Neural progenitor cell (in vitro differentiated cells): Measurements from ENCODE around the gene SLC19A1. TPM values are rescaled to one million over a fixed set of nuclear protein-coding genes. Genes with fewer than 3 reads are reported as not detected.

Experiments
- DNase-seq: peaks from one replicate; pipeline ENCODE4 v3.0.0-alpha.2; 2016; ENCODE audit warnings: low spot score
- H2AFZ ChIP-seq: fragments of 200-600 bp; sonication (generic); replicated peaks from 2 replicates; pipeline ENCODE4 v1.6.1; 2016; ENCODE audit warnings: antibody characterized with exemption
- H3F3A ChIP-seq: fragments of 200-600 bp; sonication (generic); 2 replicates; pipeline ENCODE4 v1.6.1; 2016; ENCODE audit warnings: antibody characterized with exemption, low read depth
- H3K27ac ChIP-seq: fragments of 200-600 bp; sonication (generic); 2 replicates; pipeline ENCODE4 v1.5.1; 2016; ENCODE audit warnings: mild to moderate bottlenecking
- H3K27me3 ChIP-seq: fragments of 200-600 bp; sonication (generic); 2 replicates; pipeline ENCODE4 v1.6.1; 2016; ENCODE audit warnings: mild to moderate bottlenecking, moderate library complexity
- H3K36me3 ChIP-seq: fragments of 200-600 bp; sonication (generic); 2 replicates; pipeline ENCODE4 v1.5.1; 2016
- H3K4me1 ChIP-seq: fragments of 200-600 bp; sonication (generic); 2 replicates; pipeline ENCODE4 v1.6.1; 2016; ENCODE audit warnings: mixed run types
- H3K4me2 ChIP-seq: fragments of 200-600 bp; sonication (generic); 2 replicates; pipeline ENCODE4 v1.6.1; 2016
- H3K4me3 ChIP-seq: fragments of 200-600 bp; sonication (generic); 2 replicates; pipeline ENCODE4 v1.5.1; 2016
- H3K79me2 ChIP-seq: fragments of 200-600 bp; sonication (generic); 2 replicates; pipeline ENCODE4 v1.6.1; 2016; ENCODE audit warnings: low read depth
- H3K9ac ChIP-seq: fragments of 200-600 bp; sonication (generic); 2 replicates; pipeline ENCODE4 v1.6.1; 2016
- H3K9me3 ChIP-seq: fragments of 200-600 bp; sonication (generic); 2 replicates; pipeline ENCODE4 v1.5.1; 2016; ENCODE audit warnings: low read depth
- H4K20me1 ChIP-seq: fragments of 200-600 bp; sonication (generic); 2 replicates; pipeline ENCODE4 v1.6.1; 2016; ENCODE audit warnings: low read depth
- H3K27ac Mint-ChIP-seq: 3 replicates; pipeline ENCODE4 v1.8.0; 2021; ENCODE audit warnings: mixed read lengths
- H3K27me3 Mint-ChIP-seq: 2 replicates; pipeline ENCODE4 v1.8.0; 2022; ENCODE audit warnings: low read depth, mild to moderate bottlenecking, inconsistent platforms, moderate library complexity, mixed read lengths; ENCODE audit not compliant: insufficient read depth
- H3K36me3 Mint-ChIP-seq: 3 replicates; pipeline ENCODE4 v1.8.0; 2021; ENCODE audit warnings: mixed read lengths
- H3K4me1 Mint-ChIP-seq: 3 replicates; pipeline ENCODE4 v1.8.0; 2021; ENCODE audit warnings: mixed read lengths
- H3K4me3 Mint-ChIP-seq: 3 replicates; pipeline ENCODE4 v1.8.0; 2021; ENCODE audit warnings: mild to moderate bottlenecking, moderate library complexity, mixed read lengths
- H3K9me3 Mint-ChIP-seq: 3 replicates; pipeline ENCODE4 v1.8.0; 2020; ENCODE audit warnings: mixed read lengths
- EZH2 ChIP-seq: fragments of 200-600 bp; sonication (generic); IDR thresholded peaks from 2 replicates; pipeline ENCODE4 v1.6.1; 2017; ENCODE audit warnings: antibody characterized with exemption, mild to moderate bottlenecking, moderate library complexity
- EZH2phosphoT487 ChIP-seq: fragments of 200-600 bp; sonication (generic); IDR thresholded peaks from 2 replicates; pipeline ENCODE4 v1.6.1; 2017; ENCODE audit warnings: antibody characterized with exemption
- total RNA-seq: library from RNA; depleted of rRNA; stranded (reverse); fragments of >200 nt; gene quantifications from 2 replicates; pipeline ENCODE4 v1.2.3, GENCODE V29; 2015; ENCODE audit warnings: low replicate concordance
- TF ChIP-seq, protein P1 (sequence below): fragments of 200-600 bp; sonication (generic); IDR thresholded peaks from 2 replicates; pipeline ENCODE4 v1.5.1; 2017; ENCODE audit warnings: antibody characterized with exemption, mild to moderate bottlenecking

Gene SLC19A1
- total RNA-seq, 1 donor from 2014 or later: 7.7 TPM

DNA sequence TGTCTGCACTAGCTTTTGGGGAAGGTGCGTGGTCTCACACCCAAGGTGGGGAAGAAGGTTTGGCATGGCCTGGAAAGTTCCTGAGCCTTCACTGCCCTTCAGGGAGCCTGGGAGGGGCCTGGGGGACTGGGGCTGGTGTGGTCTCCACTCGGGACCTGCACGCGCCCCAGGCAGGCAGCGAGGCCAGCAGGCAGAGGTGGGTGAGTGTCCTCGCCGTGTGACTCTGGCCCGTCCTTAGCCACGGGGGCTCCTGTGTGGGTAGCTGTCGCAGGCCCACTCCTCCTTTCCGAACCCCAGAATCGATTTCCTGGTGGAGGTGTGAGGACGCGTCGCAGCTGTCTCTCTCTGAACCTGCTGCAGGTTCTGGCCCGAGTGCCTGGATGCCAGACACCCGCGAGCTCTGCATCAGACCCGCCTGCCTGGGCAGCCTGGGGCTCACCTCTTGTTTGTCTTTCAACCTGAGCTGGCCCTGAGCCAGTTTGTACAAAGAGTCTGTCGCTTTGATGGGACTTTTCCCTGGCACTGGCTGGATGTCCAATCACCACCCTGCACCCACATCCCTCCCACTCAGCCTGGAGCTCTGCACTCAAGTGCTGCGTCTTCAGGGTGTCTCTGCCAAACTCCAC is 36.0 kb upstream of the SLC19A1 start:
- no peak overlapping the region for H2AFZ ChIP-seq
- H3K4me3 ChIP-seq: no peak overlapping the region
- no peaks in the 10 kb centered on the region for H3K27me3 ChIP-seq
- Mint-ChIP-seq H3K9me3 (peaks cover 5% of the 10 kb centered on the region), H3K27ac (no peak overlapping the region), H3K27me3 (peaks cover 10% of the 10 kb centered on the region), H3K4me1 (peaks cover 14% of the 10 kb centered on the region), H3K36me3 (no peaks in the 10 kb centered on the region), H3K4me3 (no peak overlapping the region)
- no peak overlapping the region for H3K27ac ChIP-seq
- no peaks in the 10 kb centered on the region for H3K9me3 ChIP-seq
- no peaks in the 10 kb centered on the region for H3K36me3 ChIP-seq
- no peaks in the 10 kb centered on the region for H4K20me1 ChIP-seq
- peaks cover 19% of the 10 kb centered on the region for H3K4me1 ChIP-seq
- TF ChIP-seq EZH2: no peak
- TF ChIP-seq EZH2phosphoT487: no peak
- TF ChIP-seq, protein P1, sequence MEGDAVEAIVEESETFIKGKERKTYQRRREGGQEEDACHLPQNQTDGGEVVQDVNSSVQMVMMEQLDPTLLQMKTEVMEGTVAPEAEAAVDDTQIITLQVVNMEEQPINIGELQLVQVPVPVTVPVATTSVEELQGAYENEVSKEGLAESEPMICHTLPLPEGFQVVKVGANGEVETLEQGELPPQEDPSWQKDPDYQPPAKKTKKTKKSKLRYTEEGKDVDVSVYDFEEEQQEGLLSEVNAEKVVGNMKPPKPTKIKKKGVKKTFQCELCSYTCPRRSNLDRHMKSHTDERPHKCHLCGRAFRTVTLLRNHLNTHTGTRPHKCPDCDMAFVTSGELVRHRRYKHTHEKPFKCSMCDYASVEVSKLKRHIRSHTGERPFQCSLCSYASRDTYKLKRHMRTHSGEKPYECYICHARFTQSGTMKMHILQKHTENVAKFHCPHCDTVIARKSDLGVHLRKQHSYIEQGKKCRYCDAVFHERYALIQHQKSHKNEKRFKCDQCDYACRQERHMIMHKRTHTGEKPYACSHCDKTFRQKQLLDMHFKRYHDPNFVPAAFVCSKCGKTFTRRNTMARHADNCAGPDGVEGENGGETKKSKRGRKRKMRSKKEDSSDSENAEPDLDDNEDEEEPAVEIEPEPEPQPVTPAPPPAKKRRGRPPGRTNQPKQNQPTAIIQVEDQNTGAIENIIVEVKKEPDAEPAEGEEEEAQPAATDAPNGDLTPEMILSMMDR: no peak
- no peak overlapping the region for H3K4me2 ChIP-seq
- no peak for DNase-seq
- no peak overlapping the region for H3K9ac ChIP-seq
- peaks cover 8% of the 10 kb centered on the region for H3F3A ChIP-seq
- H3K79me2 ChIP-seq: no peaks in the 10 kb centered on the region

DNA sequence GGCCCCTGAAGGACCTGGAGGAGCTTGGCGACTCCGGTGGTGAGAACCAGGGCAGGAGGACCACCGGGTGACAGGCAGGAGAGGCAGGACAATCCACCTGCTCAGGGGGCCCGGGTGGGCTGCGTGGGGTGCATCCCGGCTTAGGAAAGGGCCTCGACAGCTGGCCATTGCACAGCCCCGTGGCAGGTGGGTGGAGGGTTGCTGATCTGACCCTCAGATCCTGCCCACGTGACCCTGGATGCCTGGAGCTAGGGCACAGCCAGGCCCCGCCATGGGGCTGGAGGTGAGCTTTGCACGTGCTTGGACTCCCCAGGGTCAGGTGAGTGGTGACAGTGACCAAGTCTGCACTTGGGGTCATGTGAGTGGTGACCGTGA is 35.5 kb upstream of the SLC19A1 start:
- peaks cover 13% of the 10 kb centered on the region for H3K27me3 Mint-ChIP-seq
- H3K9ac ChIP-seq: no peak overlapping the region

DNA sequence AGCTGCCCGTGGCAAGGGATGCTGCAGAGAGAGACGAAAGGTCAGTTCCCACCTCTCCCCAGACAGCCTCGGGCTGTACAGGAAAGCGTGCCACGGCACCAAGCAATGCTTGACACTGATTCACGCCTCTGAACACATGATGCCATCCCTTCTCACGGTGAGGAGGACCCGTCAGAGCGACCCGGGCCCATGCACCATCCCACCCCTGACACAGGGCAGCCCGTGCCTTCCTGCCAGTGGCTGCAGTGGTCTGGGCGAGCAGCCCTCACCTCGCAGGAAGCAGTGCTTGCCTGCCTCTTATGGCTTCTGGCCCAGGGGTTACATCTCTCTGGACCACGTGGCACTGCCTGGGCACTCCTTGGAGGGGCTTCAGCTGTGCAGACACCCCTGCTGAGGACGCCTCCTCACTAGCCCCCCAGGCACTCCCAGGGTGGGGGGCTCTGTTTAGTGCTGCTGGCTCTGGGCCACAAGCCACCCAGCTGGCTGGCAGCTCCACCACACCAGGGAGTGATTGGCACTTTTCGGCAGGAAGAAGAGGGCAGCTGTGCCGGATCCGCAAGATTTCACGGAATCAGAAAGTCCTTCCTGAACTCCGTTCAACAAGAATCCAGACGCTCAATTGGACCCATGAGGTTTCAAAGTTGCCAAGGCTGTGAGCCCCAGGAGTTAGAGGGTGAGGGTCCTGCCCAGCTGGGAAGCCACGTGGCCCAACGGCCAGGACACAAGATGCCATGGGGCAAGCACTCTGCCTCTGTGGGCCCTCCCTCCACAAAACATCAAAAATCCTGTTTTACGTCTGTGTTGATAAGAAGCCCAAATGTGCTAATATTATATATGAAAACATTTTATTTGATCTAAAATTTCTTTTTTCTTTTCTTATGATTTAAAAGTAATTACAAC is 34.8 kb upstream of the SLC19A1 start:
- Mint-ChIP-seq H3K36me3 (no peaks in the 10 kb centered on the region), H3K27me3 (peaks cover 18% of the 10 kb centered on the region)

More for the DNA sequence above, 35.5 kb upstream of the SLC19A1 start:
- no peak overlapping the region for H3K4me3 ChIP-seq
- Mint-ChIP-seq H3K4me1 (peaks cover 19% of the 10 kb centered on the region), H3K9me3 (peaks cover under 1% of the 10 kb centered on the region), H3K4me3 (no peak overlapping the region), H3K36me3 (no peaks in the 10 kb centered on the region), H3K27ac (no peak overlapping the region)
- no peak overlapping the region for H3K27ac ChIP-seq
- H4K20me1 ChIP-seq: no peaks in the 10 kb centered on the region
- H3K27me3 ChIP-seq: no peaks in the 10 kb centered on the region
- no peaks in the 10 kb centered on the region for H3K36me3 ChIP-seq
- DNase-seq: no peak
- TF ChIP-seq EZH2 (no peak), EZH2phosphoT487 (no peak)
- TF ChIP-seq, protein P1: no peak
- H3K79me2 ChIP-seq: no peaks in the 10 kb centered on the region
- no peak overlapping the region for H2AFZ ChIP-seq
- H3K4me2 ChIP-seq: no peak overlapping the region
- H3K4me1 ChIP-seq: peaks cover 19% of the 10 kb centered on the region
- no peaks in the 10 kb centered on the region for H3K9me3 ChIP-seq
- H3F3A ChIP-seq: peaks cover 8% of the 10 kb centered on the region

More for the DNA sequence above, 34.8 kb upstream of the SLC19A1 start:
- peak overlapping the region; percentile 66 for H3K27ac Mint-ChIP-seq
- Histone ChIP-seq H3K36me3 (no peaks in the 10 kb centered on the region), H4K20me1 (no peaks in the 10 kb centered on the region), H3K4me1 (peaks cover 19% of the 10 kb centered on the region), H3K27me3 (no peaks in the 10 kb centered on the region), H2AFZ (no peak overlapping the region), H3K4me3 (no peak overlapping the region), H3K9me3 (no peaks in the 10 kb centered on the region), H3K4me2 (no peak overlapping the region), H3K27ac (no peak overlapping the region), H3K9ac (no peak overlapping the region), H3F3A (peaks cover 8% of the 10 kb centered on the region), H3K79me2 (no peaks in the 10 kb centered on the region)
- no peak for TF ChIP-seq EZH2
- TF ChIP-seq EZH2phosphoT487: no peak
- TF ChIP-seq, protein P1: no peak
- no peak for DNase-seq
- no peak overlapping the region for H3K4me3 Mint-ChIP-seq
- H3K9me3 Mint-ChIP-seq: no peaks in the 10 kb centered on the region
- H3K4me1 Mint-ChIP-seq: peaks cover 21% of the 10 kb centered on the region
